Measurements from ENCODE around the gene DNAAF5. TPM values are rescaled to one million over a fixed set of nuclear protein-coding genes. Genes with fewer than 3 reads are reported as not detected.
A peak's percentile ranks its signal among the peaks of the same experiment; 100 is the strongest.

DNAAF5 gene
- total RNA-seq, 2 donors from 2014 or later: 31.0 to 54.9 TPM

GRCh38 chr7:727806-728460 is 1.4 kb downstream of the DNAAF5 start:
- Histone ChIP-seq H3K9ac (ENCODE audit: low read depth in 2 of 2, low read length in 2 of 2) (peak overlapping the region in 1 of 2 donors; percentile 58), H3K4me1 (peaks cover 10% of the 10 kb centered on the region), H3K27ac (no peak overlapping the region), H3K4me3 (peak overlapping the region; percentile 87), H3K36me3 (no peaks in the 10 kb centered on the region), H3K27me3 (no peaks in the 10 kb centered on the region), H3K9me3 (no peaks in the 10 kb centered on the region)
- no peak for TF ChIP-seq CTCF (IDR thresholded peaks at IDR 0.05)
- DNase-seq: peak; percentile 37
- intact Hi-C loops (cut with DNase I): loop anchor here (10.0 kb wide), 1 partner anchor 203 kb away; no protein-coding TSS in a partner anchor

- no peaks in the 10 kb centered on the region for H3K27me3 ChIP-seq
- intact Hi-C loops (cut with DNase I): loop anchor here (10.0 kb wide), 1 partner anchor 204 kb away; no protein-coding TSS in a partner anchor
- no peak overlapping the region for H3K27ac ChIP-seq
- H3K4me1 ChIP-seq: peaks cover 10% of the 10 kb centered on the region
- no peaks in the 10 kb centered on the region for H3K9me3 ChIP-seq
- no peaks in the 10 kb centered on the region for H3K36me3 ChIP-seq
- no peak overlapping the region for H3K9ac ChIP-seq (ENCODE audit: low read depth in 2 of 2, low read length in 2 of 2)
- peak; percentile 15 for DNase-seq
- H3K4me3 ChIP-seq: no peak overlapping the region
- TF ChIP-seq CTCF (IDR thresholded peaks at IDR 0.05): no peak
Measured at GRCh38 chr7:728602-729001, 2.1 kb downstream of the DNAAF5 start.

GRCh38 chr7:729140-730000 is 2.9 kb downstream of the DNAAF5 start:
- Histone ChIP-seq H3K9me3 (no peaks in the 10 kb centered on the region), H3K27ac (no peak overlapping the region), H3K9ac (ENCODE audit: low read depth in 2 of 2, low read length in 2 of 2) (no peak overlapping the region), H3K4me3 (no peak overlapping the region), H3K4me1 (peaks cover 10% of the 10 kb centered on the region), H3K36me3 (no peaks in the 10 kb centered on the region), H3K27me3 (no peaks in the 10 kb centered on the region)
- intact Hi-C loops (cut with DNase I): loop anchor here (10.0 kb wide), 1 partner anchor 205 kb away; no protein-coding TSS in a partner anchor
- DNase-seq: peak; percentile 12
- no peak for TF ChIP-seq CTCF (IDR thresholded peaks at IDR 0.05)

GRCh38 chr7:730501-731439 is 4.3 kb downstream of the DNAAF5 start:
- Histone ChIP-seq H3K4me1 (peaks cover 8% of the 10 kb centered on the region), H3K36me3 (no peaks in the 10 kb centered on the region), H3K27ac (no peak overlapping the region), H3K9ac (ENCODE audit: low read depth in 2 of 2, low read length in 2 of 2) (no peak overlapping the region), H3K27me3 (no peaks in the 10 kb centered on the region), H3K4me3 (no peak overlapping the region), H3K9me3 (no peaks in the 10 kb centered on the region)
- intact Hi-C loops (cut with DNase I): no loop called here
- no peak for TF ChIP-seq CTCF (IDR thresholded peaks at IDR 0.05)
- DNase-seq: no peak

Measured in colonic mucosa (tissue), 4 donors.